ENCODE results near the gene C10orf71.

Gene C10orf71

GRCh38 chr10:49272251-49273081, 26.5 kb upstream of the C10orf71 start:
- no peak for DNase-seq (ENCODE audit: low read depth in 2 of 2)

- no peak for DNase-seq (ENCODE audit: low read depth in 2 of 2)
These were observed 25.9 kb upstream of the C10orf71 start for GRCh38 chr10:49273082-49273465.

GRCh38 chr10:49273626-49274025, 25.3 kb upstream of the C10orf71 start:
- DNase-seq (ENCODE audit: low read depth in 2 of 2), result no peak

GRCh38 chr10:49274886-49275285, 24.1 kb upstream of the C10orf71 start:
- no peak for DNase-seq (ENCODE audit: low read depth in 2 of 2)

GRCh38 chr10:49275896-49276295, 23.1 kb upstream of the C10orf71 start:
- no peak for DNase-seq (ENCODE audit: low read depth in 2 of 2)

- no peak for DNase-seq (ENCODE audit: low read depth in 2 of 2)
These were observed 22.4 kb upstream of the C10orf71 start for GRCh38 chr10:49276596-49276995.

- no peak for DNase-seq (ENCODE audit: low read depth in 2 of 2)
These were observed 21.0 kb upstream of the C10orf71 start for GRCh38 chr10:49277973-49278372.

- no peak for DNase-seq (ENCODE audit: low read depth in 2 of 2)
These were observed 20.4 kb upstream of the C10orf71 start for GRCh38 chr10:49278497-49278981.

- no peak for DNase-seq (ENCODE audit: low read depth in 2 of 2)
These were observed 19.7 kb upstream of the C10orf71 start for GRCh38 chr10:49279015-49279880.

GRCh38 chr10:49280001-49280408, 19.0 kb upstream of the C10orf71 start:
- no peak for DNase-seq (ENCODE audit: low read depth in 2 of 2)

- no peak for DNase-seq (ENCODE audit: low read depth in 2 of 2)
These were observed 17.5 kb upstream of the C10orf71 start for GRCh38 chr10:49281461-49281860.

- DNase-seq (ENCODE audit: low read depth in 2 of 2), result no peak
These were observed 16.7 kb upstream of the C10orf71 start for GRCh38 chr10:49282306-49282705.

- DNase-seq (ENCODE audit: low read depth in 2 of 2), result no peak
These were observed 16.1 kb upstream of the C10orf71 start for GRCh38 chr10:49282879-49283341.

GRCh38 chr10:49283491-49283890, 15.5 kb upstream of the C10orf71 start:
- DNase-seq (ENCODE audit: low read depth in 2 of 2), result no peak

GRCh38 chr10:49284356-49284755, 14.6 kb upstream of the C10orf71 start:
- DNase-seq (ENCODE audit: low read depth in 2 of 2), result no peak

- DNase-seq (ENCODE audit: low read depth in 2 of 2), result no peak
These were observed 13.7 kb upstream of the C10orf71 start for GRCh38 chr10:49285232-49285631.

- no peak for DNase-seq (ENCODE audit: low read depth in 2 of 2)
These were observed 12.3 kb upstream of the C10orf71 start for GRCh38 chr10:49286686-49287085.

GRCh38 chr10:49287689-49288340, 11.2 kb upstream of the C10orf71 start:
- no peak for DNase-seq (ENCODE audit: low read depth in 2 of 2)

GRCh38 chr10:49288341-49289065, 10.5 kb upstream of the C10orf71 start:
- no peak for DNase-seq (ENCODE audit: low read depth in 2 of 2)

- DNase-seq (ENCODE audit: low read depth in 2 of 2), result no peak
These were observed 9.5 kb upstream of the C10orf71 start for GRCh38 chr10:49289480-49289879.

- no peak for DNase-seq (ENCODE audit: low read depth in 2 of 2)
These were observed 8.8 kb upstream of the C10orf71 start for GRCh38 chr10:49290131-49290530.

All from stimulated activated CD8-positive, alpha-beta memory T cell treated with anti-CD3 and anti-CD28 coated beads, Interleukin-2, amount 100 ng/mL, for 1 hour (primary cell).